Activated naive CD4-positive, alpha-beta T cell treated with anti-CD3 and anti-CD28 coated beads for 36 hours (primary cell): ENCODE results near the gene ARHGAP4. TPM values are rescaled to one million over a fixed set of nuclear protein-coding genes. Genes with fewer than 3 reads are reported as not detected.
A peak's percentile ranks its signal among the peaks of the same experiment; 100 is the strongest.

Experiments
- CTCF ChIA-PET: fragments of 350-600 bp; sonication (Branson Sonifier 250); formaldehyde crosslinking; loops from one replicate; lab custom pipeline; 2021; ENCODE audit warnings: antibody characterized with exemption; lab: Charles Lee
- DNase-seq: peaks from one replicate; pipeline ENCODE4 v3.0.0-alpha.2; 2020
- H3K27ac Mint-ChIP-seq: one replicate; pipeline ENCODE4 v1.8.0; 2021; ENCODE audit warnings: mild to moderate bottlenecking, mixed read lengths
- H3K27me3 Mint-ChIP-seq: one replicate; pipeline ENCODE4 v1.8.0; 2021; ENCODE audit warnings: low read depth, mixed read lengths
- H3K36me3 Mint-ChIP-seq: one replicate; pipeline ENCODE4 v1.8.0; 2021; ENCODE audit warnings: low read depth, mixed read lengths
- H3K4me1 Mint-ChIP-seq: one replicate; pipeline ENCODE4 v1.8.0; 2021; ENCODE audit warnings: low read depth, mixed read lengths
- H3K4me3 Mint-ChIP-seq: one replicate; pipeline ENCODE4 v1.8.0; 2021; ENCODE audit warnings: mild to moderate bottlenecking, moderate library complexity, mixed read lengths
- H3K9me3 Mint-ChIP-seq: one replicate; pipeline ENCODE4 v1.8.0; 2021; ENCODE audit warnings: mixed read lengths
- intact Hi-C: fragments of 100-400 bp; cut with micrococcal nuclease; formaldehyde crosslinking; loops from one replicate; pipeline ENCODE4 v1.15.1; 2023
- total RNA-seq, 2 experiments: library from RNA; stranded (reverse); gene quantifications; one replicate each; pipeline ENCODE4 v1.2.3, GENCODE V29; 2021

Gene ARHGAP4
- total RNA-seq, 2 experiments from 2014 or later = 154 to 161 TPM

GRCh38 chrX:153907456-153907855 is 18.6 kb downstream of the ARHGAP4 start:
- H3K27ac Mint-ChIP-seq = no peak overlapping the region
- intact Hi-C loops = no loop called here
- H3K4me3 Mint-ChIP-seq = no peak overlapping the region
- H3K4me1 Mint-ChIP-seq = peaks cover 19% of the 10 kb centered on the region
- peaks cover 6% of the 10 kb centered on the region for H3K36me3 Mint-ChIP-seq
- H3K27me3 Mint-ChIP-seq = no peaks in the 10 kb centered on the region
- CTCF ChIA-PET = interaction anchor here (1.0 kb wide), 1 partner anchor 16 kb away, joined by 3 read pairs; no protein-coding TSS in a partner anchor
- no peak for DNase-seq
- H3K9me3 Mint-ChIP-seq = no peaks in the 10 kb centered on the region

GRCh38 chrX:153906126-153906917 is 19.7 kb downstream of the ARHGAP4 start:
- Mint-ChIP-seq H3K4me1 (peaks cover 21% of the 10 kb centered on the region), H3K27me3 (no peaks in the 10 kb centered on the region), H3K4me3 (no peak overlapping the region), H3K36me3 (peaks cover 2% of the 10 kb centered on the region), H3K9me3 (no peaks in the 10 kb centered on the region), H3K27ac (peak overlapping the region; percentile 46)
- intact Hi-C loops = no loop called here
- no peak for DNase-seq
- CTCF ChIA-PET = interaction anchor here (0.6 to 1.0 kb wide), 2 partner anchors 17 to 49 kb away, joined by 3 read pairs; no protein-coding TSS in a partner anchor

- peaks cover 2% of the 10 kb centered on the region for H3K36me3 Mint-ChIP-seq
- H3K27me3 Mint-ChIP-seq = no peaks in the 10 kb centered on the region
- CTCF ChIA-PET = no interaction called here
- no peaks in the 10 kb centered on the region for H3K9me3 Mint-ChIP-seq
- no peak for DNase-seq
- H3K4me1 Mint-ChIP-seq = peaks cover 28% of the 10 kb centered on the region
- peak overlapping the region; percentile 46 for H3K27ac Mint-ChIP-seq
- intact Hi-C loops = no loop called here
- H3K4me3 Mint-ChIP-seq = no peak overlapping the region
Observed at GRCh38 chrX:153905481-153906095, 20.5 kb downstream of the ARHGAP4 start.

GRCh38 chrX:153903991-153904957 is 21.8 kb downstream of the ARHGAP4 start, which contains the start of gene AVPR2:
Gene AVPR2 (plus strand): TSS chrX:153904673. CDS start chrX:153905146, 473 bp downstream.
- H3K27ac Mint-ChIP-seq = no peak within 1 kb of the TSS
- peaks cover 28% of the 10 kb centered on the region for H3K4me1 Mint-ChIP-seq
- H3K4me3 Mint-ChIP-seq = no peak within 1 kb of the TSS
- CTCF ChIA-PET = no interaction called here
- no peak for DNase-seq
- intact Hi-C loops = no loop called here
- H3K36me3 Mint-ChIP-seq = no peaks in the 10 kb centered on the region
- H3K27me3 Mint-ChIP-seq = no peaks in the 10 kb centered on the region
- no peaks in the 10 kb centered on the region for H3K9me3 Mint-ChIP-seq

- CTCF ChIA-PET = no interaction called here
- no peak overlapping the region for H3K27ac Mint-ChIP-seq
Observed at GRCh38 chrX:153903238-153903980, 22.7 kb downstream of the ARHGAP4 start.

GRCh38 chrX:153902385-153902784 is 23.7 kb downstream of the ARHGAP4 start:
- Mint-ChIP-seq H3K27ac (no peak overlapping the region), H3K4me1 (peaks cover 28% of the 10 kb centered on the region), H3K4me3 (no peak overlapping the region), H3K27me3 (no peaks in the 10 kb centered on the region), H3K36me3 (no peaks in the 10 kb centered on the region), H3K9me3 (no peaks in the 10 kb centered on the region)
- CTCF ChIA-PET = no interaction called here
- DNase-seq = no peak
- intact Hi-C loops = no loop called here

More at GRCh38 chrX:153903238-153903980, 22.7 kb downstream of the ARHGAP4 start:
- intact Hi-C loops = no loop called here
- Mint-ChIP-seq H3K9me3 (no peaks in the 10 kb centered on the region), H3K4me1 (peaks cover 28% of the 10 kb centered on the region), H3K36me3 (no peaks in the 10 kb centered on the region), H3K27me3 (no peaks in the 10 kb centered on the region), H3K4me3 (no peak overlapping the region)
- no peak for DNase-seq

- CTCF ChIA-PET = no interaction called here
- H3K36me3 Mint-ChIP-seq = no peaks in the 10 kb centered on the region
- H3K4me3 Mint-ChIP-seq = peak overlapping the region; percentile 43
- H3K27ac Mint-ChIP-seq = no peak overlapping the region
- intact Hi-C loops = loop anchor here (2.0 kb wide), 1 partner anchor 23 kb away; no protein-coding TSS in a partner anchor
- no peaks in the 10 kb centered on the region for H3K9me3 Mint-ChIP-seq
- H3K27me3 Mint-ChIP-seq = no peaks in the 10 kb centered on the region
- DNase-seq = no peak
- peaks cover 29% of the 10 kb centered on the region for H3K4me1 Mint-ChIP-seq
Observed at GRCh38 chrX:153901753-153902140, 24.3 kb downstream of the ARHGAP4 start.

GRCh38 chrX:153900831-153901752 is 25.0 kb downstream of the ARHGAP4 start:
- H3K9me3 Mint-ChIP-seq = no peaks in the 10 kb centered on the region
- intact Hi-C loops = loop anchor here (1.0 to 2.0 kb wide), 2 partner anchors 15 to 24 kb away; partner anchors contain the start of gene L1CAM
- H3K27me3 Mint-ChIP-seq = no peaks in the 10 kb centered on the region
- CTCF ChIA-PET = interaction anchor here (0.6 to 0.7 kb wide), 3 partner anchors 10 to 202 kb away, joined by 3 to 5 read pairs (median 5); no protein-coding TSS in a partner anchor
- H3K36me3 Mint-ChIP-seq = no peaks in the 10 kb centered on the region
- peak; percentile 82 for DNase-seq
- peak overlapping the region; percentile 43 for H3K4me3 Mint-ChIP-seq
- peak overlapping the region; percentile 53 for H3K27ac Mint-ChIP-seq
- peaks cover 33% of the 10 kb centered on the region for H3K4me1 Mint-ChIP-seq

- Mint-ChIP-seq H3K4me3 (no peak overlapping the region), H3K27ac (no peak overlapping the region), H3K9me3 (no peaks in the 10 kb centered on the region), H3K4me1 (peaks cover 20% of the 10 kb centered on the region), H3K36me3 (no peaks in the 10 kb centered on the region), H3K27me3 (no peaks in the 10 kb centered on the region)
- CTCF ChIA-PET = no interaction called here
- no peak for DNase-seq
- intact Hi-C loops = no loop called here
Observed at GRCh38 chrX:153897899-153898298, 28.2 kb downstream of the ARHGAP4 start.

- intact Hi-C loops = no loop called here
- CTCF ChIA-PET = no interaction called here
- Mint-ChIP-seq H3K4me1 (peaks cover 3% of the 10 kb centered on the region), H3K9me3 (no peaks in the 10 kb centered on the region), H3K27me3 (peaks cover 8% of the 10 kb centered on the region), H3K36me3 (no peaks in the 10 kb centered on the region), H3K27ac (no peak overlapping the region), H3K4me3 (no peak overlapping the region)
- DNase-seq = no peak
Observed at GRCh38 chrX:153889123-153889522, 36.9 kb downstream of the ARHGAP4 start.

GRCh38 chrX:153888344-153888743 is 37.7 kb downstream of the ARHGAP4 start:
- Mint-ChIP-seq H3K27me3 (peaks cover 8% of the 10 kb centered on the region), H3K27ac (no peak overlapping the region), H3K9me3 (no peaks in the 10 kb centered on the region), H3K4me1 (peaks cover 3% of the 10 kb centered on the region), H3K4me3 (no peak overlapping the region), H3K36me3 (no peaks in the 10 kb centered on the region)
- intact Hi-C loops = no loop called here
- CTCF ChIA-PET = no interaction called here
- DNase-seq = no peak
